Measurements from ENCODE around the gene GLYR1.
"Not testable (repeated sequence)": the region's sequence is repeated elsewhere in the genome, so short reads cannot be mapped to it uniquely, and the experiment has no call there.

The GLYR1 gene

DNA sequence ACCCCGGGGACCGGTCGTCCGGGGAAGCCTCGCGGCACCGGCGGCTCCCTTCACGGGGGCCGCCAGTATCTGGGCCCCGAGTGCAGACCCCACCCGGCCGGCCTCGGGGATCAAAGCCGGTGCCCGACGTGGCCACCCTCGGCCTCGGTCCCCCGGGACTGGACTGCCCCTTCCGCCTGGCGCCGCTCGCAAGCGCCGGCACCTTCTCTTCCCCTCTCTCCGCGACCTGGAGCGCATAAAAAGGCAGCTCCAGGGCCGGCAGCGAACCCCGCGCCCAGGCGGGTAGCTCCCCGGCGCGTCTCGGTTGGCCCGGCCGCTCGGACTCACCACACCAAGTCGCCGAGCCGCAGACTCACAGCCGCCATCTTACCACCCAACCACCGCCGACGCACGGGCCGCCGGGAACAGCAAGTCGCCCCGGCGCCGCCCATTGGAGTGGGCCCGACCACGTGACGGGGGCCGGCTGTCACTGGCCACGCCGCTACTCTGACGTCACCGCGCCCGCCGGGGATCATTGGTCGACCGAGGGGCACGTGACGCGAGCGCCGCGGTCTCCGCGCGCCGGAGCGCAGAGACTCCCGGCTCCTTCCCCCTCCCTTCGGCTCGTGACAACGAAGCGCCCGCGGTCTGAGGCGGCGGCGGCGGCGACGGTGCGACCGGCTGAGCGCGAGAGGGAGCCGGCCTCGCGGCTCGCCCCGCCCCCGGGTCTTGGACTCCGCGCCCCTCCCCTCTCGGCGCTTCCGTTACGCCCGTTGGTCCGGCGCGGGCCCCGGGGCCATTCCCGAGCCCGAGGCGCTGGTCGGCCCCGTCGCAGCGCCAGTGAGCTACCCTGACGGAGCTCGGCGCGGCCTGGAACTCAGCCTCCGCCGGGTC is at the start of gene GLYR1, which contains the start of gene UBN1:
GLYR1 (minus strand) TSS at position 388 of the 873 bp plus-strand sequence; CDS start at position 365, 23 bp downstream.
UBN1 (plus strand) TSS at position 581 of the 873 bp plus-strand sequence. CDS start 5,437 bp downstream, outside the sequence.
- Histone ChIP-seq H3K9ac (ENCODE audit: low read length) (peak within 1 kb of the TSS; percentile 91), H3K4me3 (ENCODE audit: low read depth, low read length, poor library complexity, severe bottlenecking) (peak within 1 kb of the TSS; percentile 87), H3K36me3 (ENCODE audit: insufficient read depth, low read length) (peaks cover 42% of the 10 kb centered on the region), H3K4me1 (ENCODE audit: insufficient read depth, low read length, severe bottlenecking) (peaks cover 44% of the 10 kb centered on the region), H4K20me1 (ENCODE audit: insufficient read depth, low read length) (no peaks in the 10 kb centered on the region), H3K79me2 (ENCODE audit: insufficient read depth, low read length) (peaks cover 61% of the 10 kb centered on the region), H3K27me3 (ENCODE audit: insufficient read depth, low read length) (no peaks in the 10 kb centered on the region), H3K9me3 (ENCODE audit: low read length) (no peaks in the 10 kb centered on the region), H3K9me2 (ENCODE audit: low read depth, low read length) (no peaks in the 10 kb centered on the region), H3K4me2 (ENCODE audit: low read length) (peak within 1 kb of the TSS; percentile 94), H3F3A (ENCODE audit: insufficient read depth, low read length) (no peaks in the 10 kb centered on the region), H2AFZ (ENCODE audit: low read length) (no peak within 1 kb of the TSS), H3K27ac (ENCODE audit: low read depth, low read length, poor library complexity, severe bottlenecking) (peak within 1 kb of the TSS; percentile 20)
- TF ChIP-seq EZH2 (IDR thresholded peaks at IDR 0.05; ENCODE audit: borderline replicate concordance, low read length): no peak
- TF ChIP-seq, protein P1, sequence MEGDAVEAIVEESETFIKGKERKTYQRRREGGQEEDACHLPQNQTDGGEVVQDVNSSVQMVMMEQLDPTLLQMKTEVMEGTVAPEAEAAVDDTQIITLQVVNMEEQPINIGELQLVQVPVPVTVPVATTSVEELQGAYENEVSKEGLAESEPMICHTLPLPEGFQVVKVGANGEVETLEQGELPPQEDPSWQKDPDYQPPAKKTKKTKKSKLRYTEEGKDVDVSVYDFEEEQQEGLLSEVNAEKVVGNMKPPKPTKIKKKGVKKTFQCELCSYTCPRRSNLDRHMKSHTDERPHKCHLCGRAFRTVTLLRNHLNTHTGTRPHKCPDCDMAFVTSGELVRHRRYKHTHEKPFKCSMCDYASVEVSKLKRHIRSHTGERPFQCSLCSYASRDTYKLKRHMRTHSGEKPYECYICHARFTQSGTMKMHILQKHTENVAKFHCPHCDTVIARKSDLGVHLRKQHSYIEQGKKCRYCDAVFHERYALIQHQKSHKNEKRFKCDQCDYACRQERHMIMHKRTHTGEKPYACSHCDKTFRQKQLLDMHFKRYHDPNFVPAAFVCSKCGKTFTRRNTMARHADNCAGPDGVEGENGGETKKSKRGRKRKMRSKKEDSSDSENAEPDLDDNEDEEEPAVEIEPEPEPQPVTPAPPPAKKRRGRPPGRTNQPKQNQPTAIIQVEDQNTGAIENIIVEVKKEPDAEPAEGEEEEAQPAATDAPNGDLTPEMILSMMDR (IDR thresholded peaks at IDR 0.05; ENCODE audit: low read length): no peak

DNA sequence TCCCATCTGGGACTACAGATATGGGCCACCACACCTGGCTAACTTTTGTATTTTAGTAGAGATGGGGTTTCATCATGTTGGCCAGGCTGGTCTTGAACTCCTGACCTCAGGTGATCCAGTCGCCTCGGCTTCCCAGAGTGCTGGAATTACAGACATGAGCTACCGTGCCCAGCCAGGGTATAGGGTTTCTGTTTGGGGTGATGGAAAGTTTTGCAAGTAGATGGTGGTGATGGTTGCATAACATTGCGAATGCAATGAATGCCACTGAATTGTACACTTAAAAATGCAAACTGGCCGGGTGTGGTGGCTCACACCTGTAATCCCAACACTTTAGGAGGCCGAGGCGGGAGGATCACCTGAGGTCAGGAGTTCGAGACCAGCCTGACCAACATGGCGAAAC is 49.7 kb upstream of the GLYR1 start:
- H3K9ac ChIP-seq (ENCODE audit: low read length); H2AFZ ChIP-seq (ENCODE audit: low read length); H3K27me3 ChIP-seq (ENCODE audit: insufficient read depth, low read length); H3K9me3 ChIP-seq (ENCODE audit: low read length); H3K4me1 ChIP-seq (ENCODE audit: insufficient read depth, low read length, severe bottlenecking); H3K36me3 ChIP-seq (ENCODE audit: insufficient read depth, low read length); H4K20me1 ChIP-seq (ENCODE audit: insufficient read depth, low read length); H3K4me2 ChIP-seq (ENCODE audit: low read length); H3K27ac ChIP-seq (ENCODE audit: low read depth, low read length, poor library complexity, severe bottlenecking); H3F3A ChIP-seq (ENCODE audit: insufficient read depth, low read length); H3K9me2 ChIP-seq (ENCODE audit: low read depth, low read length); H3K79me2 ChIP-seq (ENCODE audit: insufficient read depth, low read length); H3K4me3 ChIP-seq (ENCODE audit: low read depth, low read length, poor library complexity, severe bottlenecking): not testable (repeated sequence)

DNA sequence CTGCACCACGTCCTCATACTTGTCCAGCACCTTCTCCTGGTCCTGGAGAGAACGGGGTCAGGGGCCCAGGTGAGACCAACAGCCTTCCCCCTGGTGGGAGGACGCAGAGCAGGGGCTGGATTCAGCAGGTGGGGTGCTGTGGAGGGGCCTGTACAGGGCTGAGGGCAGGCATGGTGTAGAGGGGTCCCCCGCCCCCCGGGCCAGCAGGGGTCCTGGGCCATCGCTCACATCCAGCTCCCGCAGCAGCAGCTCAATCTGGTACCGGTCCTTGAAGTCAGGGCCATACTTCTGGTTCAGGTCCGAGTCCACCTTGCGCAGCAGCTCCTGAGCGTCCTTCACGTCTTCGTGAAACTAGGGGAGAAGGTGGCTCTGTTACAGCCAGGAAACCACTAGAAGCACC is 48.3 kb upstream of the GLYR1 start:
- peaks cover 3% of the 10 kb centered on the region; the same call in 1 of the 2 replicates for H3K27me3 ChIP-seq (ENCODE audit: insufficient read depth, low read length)
- H3K4me3 ChIP-seq (ENCODE audit: low read depth, low read length, poor library complexity, severe bottlenecking): no peak overlapping the region
- H3K9me2 ChIP-seq (ENCODE audit: low read depth, low read length): no peaks in the 10 kb centered on the region
- H2AFZ ChIP-seq (ENCODE audit: low read length): no peak overlapping the region
- no peaks in the 10 kb centered on the region for H3K4me1 ChIP-seq (ENCODE audit: insufficient read depth, low read length, severe bottlenecking)
- H3K27ac ChIP-seq (ENCODE audit: low read depth, low read length, poor library complexity, severe bottlenecking): no peak overlapping the region
- no peaks in the 10 kb centered on the region for H3K9me3 ChIP-seq (ENCODE audit: low read length)
- H3K79me2 ChIP-seq (ENCODE audit: insufficient read depth, low read length): no peaks in the 10 kb centered on the region
- no peaks in the 10 kb centered on the region for H3F3A ChIP-seq (ENCODE audit: insufficient read depth, low read length)
- H3K9ac ChIP-seq (ENCODE audit: low read length): no peak overlapping the region
- H3K36me3 ChIP-seq (ENCODE audit: insufficient read depth, low read length): no peaks in the 10 kb centered on the region; the same call in 1 of the 2 replicates
- H3K4me2 ChIP-seq (ENCODE audit: low read length): no peak overlapping the region
- no peaks in the 10 kb centered on the region for H4K20me1 ChIP-seq (ENCODE audit: insufficient read depth, low read length)
- TF ChIP-seq, protein P1 (IDR thresholded peaks at IDR 0.05; ENCODE audit: low read length): no peak
- TF ChIP-seq EZH2 (IDR thresholded peaks at IDR 0.05; ENCODE audit: borderline replicate concordance, low read length): no peak

Data from OCI-LY1 (cell line).